PC-3 (cell line): ENCODE measurements around the gene EP400. TPM values are rescaled to one million over a fixed set of nuclear protein-coding genes. Genes with fewer than 3 reads are reported as not detected.

Source experiments
- ATAC-seq: fragments of 200-7000 bp; cut with Tn5 transposase; 2 replicates; pipeline ENCODE4 v1.9.1; 2020; ENCODE audit warnings: mild to moderate bottlenecking, moderate library complexity
- BruUV-seq: library from RNA; stranded (reverse); fragments of 400-500 nt; replicated peaks from 2 replicates; lab custom pipeline; 2021; lab: Mats Ljungman, UMichigan
- CTCF ChIA-PET: fragments of 300-600 bp; sonication (Branson Sonifier 250); formaldehyde crosslinking; loops from one replicate; lab custom pipeline; 2022; ENCODE audit warnings: antibody characterized with exemption; lab: Charles Lee
- POLR2A ChIA-PET: fragments of 300-600 bp; sonication (Branson Sonifier 250); formaldehyde crosslinking; loops from one replicate; lab custom pipeline; 2022; ENCODE audit warnings: antibody characterized with exemption; ENCODE audit not compliant: unreplicated experiment; lab: Charles Lee
- DNase-seq: peaks from one replicate; pipeline ENCODE4 v3.0.0-alpha.2; 2015
- H2AFZ ChIP-seq: fragments of 300-600 bp; sonication (generic); 2 replicates; pipeline ENCODE4 v1.6.0; 2016; ENCODE audit warnings: antibody characterized with exemption, low read length
- H3F3A ChIP-seq: fragments of 300-600 bp; sonication (generic); one replicate; pipeline ENCODE4 v1.6.0; 2017; ENCODE audit warnings: antibody characterized with exemption, low read length, control low read depth, mild to moderate bottlenecking; ENCODE audit not compliant: unreplicated experiment
- H3K27ac ChIP-seq: fragments of 300-600 bp; sonication (generic); 2 replicates; pipeline ENCODE4 v1.5.1; 2016; ENCODE audit warnings: mild to moderate bottlenecking, low read length
- H3K27me3 ChIP-seq: fragments of 300-600 bp; sonication (generic); 2 replicates; pipeline ENCODE4 v1.6.1; 2016; ENCODE audit warnings: low read length, mixed read lengths
- H3K36me3 ChIP-seq: fragments of 300-600 bp; sonication (generic); 2 replicates; pipeline ENCODE4 v1.6.1; 2016; ENCODE audit warnings: low read depth, mixed run types, low read length, mixed read lengths
- H3K4me1 ChIP-seq: fragments of 300-600 bp; sonication (generic); 2 replicates; pipeline ENCODE4 v1.5.1; 2016; ENCODE audit warnings: low read length; ENCODE audit not compliant: insufficient read depth
- H3K4me2 ChIP-seq: fragments of 300-600 bp; sonication (generic); 2 replicates; pipeline ENCODE4 v1.6.0; 2016; ENCODE audit warnings: low read length
- H3K4me3 ChIP-seq: fragments of 300-600 bp; sonication (generic); 2 replicates; pipeline ENCODE4 v1.5.1; 2016; ENCODE audit warnings: mild to moderate bottlenecking, low read length, mixed read lengths
- H3K79me2 ChIP-seq: fragments of 300-600 bp; sonication (generic); 2 replicates; pipeline ENCODE4 v1.6.1; 2017; ENCODE audit warnings: low read length, mixed read lengths
- H3K9ac ChIP-seq: fragments of 300-600 bp; sonication (generic); 2 replicates; pipeline ENCODE4 v1.6.0; 2016; ENCODE audit warnings: mild to moderate bottlenecking, low read length
- H3K9me2 ChIP-seq: fragments of 300-600 bp; sonication (generic); replicated peaks from 2 replicates; pipeline ENCODE4 v1.6.1; 2016; ENCODE audit warnings: mixed run types, low read length, mixed read lengths
- H3K9me3 ChIP-seq: fragments of 300-600 bp; sonication (generic); 2 replicates; pipeline ENCODE4 v1.6.1; 2016; ENCODE audit warnings: low read length, mixed read lengths
- H4K20me1 ChIP-seq: fragments of 300-600 bp; sonication (generic); 2 replicates; pipeline ENCODE4 v1.6.1; 2016; ENCODE audit warnings: low read length, mixed read lengths
- EZH2 ChIP-seq: fragments of 300-600 bp; sonication (generic); IDR thresholded peaks from one replicate; pipeline ENCODE4 v1.6.1; 2017; ENCODE audit warnings: antibody characterized with exemption, mild to moderate bottlenecking, low read length; ENCODE audit not compliant: unreplicated experiment
- EZH2phosphoT487 ChIP-seq: fragments of 300-600 bp; sonication (generic); IDR thresholded peaks from 2 replicates; pipeline ENCODE4 v1.6.1; 2018; ENCODE audit warnings: mild to moderate bottlenecking, antibody characterized with exemption, low read length, borderline replicate concordance
- intact Hi-C: fragments of 100-400 bp; cut with micrococcal nuclease; formaldehyde crosslinking; loops from 2 replicates; pipeline ENCODE4 v1.9.0; 2023
- total RNA-seq: library from RNA; depleted of rRNA; stranded (reverse); fragments of >200 nt; gene quantifications from 2 replicates; pipeline ENCODE4 v1.2.3, GENCODE V29; 2014
- TF ChIP-seq, protein P1 (sequence below): fragments of 300-600 bp; sonication (generic); conservative IDR thresholded peaks from 2 replicates; pipeline ENCODE4 v1.5.1; 2017; ENCODE audit warnings: antibody characterized with exemption, low read depth, mild to moderate bottlenecking, low read length

The EP400 gene
- total RNA-seq, 1 experiment from 2014 or later = 20.2 TPM

DNA sequence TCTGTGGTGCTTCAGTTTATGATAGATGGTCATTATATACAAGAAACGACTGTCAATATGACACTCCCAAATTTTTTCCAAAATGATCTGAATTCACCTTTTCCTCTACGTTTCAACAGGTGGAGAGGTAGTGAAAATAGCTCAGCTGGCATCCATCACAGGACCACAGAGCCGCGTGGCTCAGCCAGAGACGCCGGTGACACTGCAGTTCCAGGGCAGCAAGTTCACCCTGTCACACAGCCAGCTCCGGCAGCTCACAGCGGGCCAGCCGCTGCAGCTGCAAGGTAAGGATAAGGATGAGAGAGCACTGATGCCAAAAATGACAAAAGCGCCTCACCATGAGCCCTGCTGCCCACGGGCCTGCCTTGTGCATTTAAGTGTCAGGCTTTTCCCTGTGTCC is 73.9 kb downstream of the EP400 start:
- Histone ChIP-seq H3K9me3 (no peaks in the 10 kb centered on the region), H3K4me2 (no peak overlapping the region), H3K4me1 (no peaks in the 10 kb centered on the region), H3K9ac (no peak overlapping the region), H3K9me2 (no peaks in the 10 kb centered on the region), H3K27ac (no peak overlapping the region), H3K79me2 (no peaks in the 10 kb centered on the region), H3K27me3 (no peaks in the 10 kb centered on the region), H4K20me1 (no peaks in the 10 kb centered on the region), H3K4me3 (no peak overlapping the region), H3F3A (no peaks in the 10 kb centered on the region), H2AFZ (no peak overlapping the region), H3K36me3 (peaks cover 76% of the 10 kb centered on the region)
- ChIA-PET CTCF (no interaction called here), POLR2A (no interaction called here)
- no peak for ATAC-seq
- DNase-seq = no peak
- no TSS peak for BruUV-seq
- TF ChIP-seq, protein P1, sequence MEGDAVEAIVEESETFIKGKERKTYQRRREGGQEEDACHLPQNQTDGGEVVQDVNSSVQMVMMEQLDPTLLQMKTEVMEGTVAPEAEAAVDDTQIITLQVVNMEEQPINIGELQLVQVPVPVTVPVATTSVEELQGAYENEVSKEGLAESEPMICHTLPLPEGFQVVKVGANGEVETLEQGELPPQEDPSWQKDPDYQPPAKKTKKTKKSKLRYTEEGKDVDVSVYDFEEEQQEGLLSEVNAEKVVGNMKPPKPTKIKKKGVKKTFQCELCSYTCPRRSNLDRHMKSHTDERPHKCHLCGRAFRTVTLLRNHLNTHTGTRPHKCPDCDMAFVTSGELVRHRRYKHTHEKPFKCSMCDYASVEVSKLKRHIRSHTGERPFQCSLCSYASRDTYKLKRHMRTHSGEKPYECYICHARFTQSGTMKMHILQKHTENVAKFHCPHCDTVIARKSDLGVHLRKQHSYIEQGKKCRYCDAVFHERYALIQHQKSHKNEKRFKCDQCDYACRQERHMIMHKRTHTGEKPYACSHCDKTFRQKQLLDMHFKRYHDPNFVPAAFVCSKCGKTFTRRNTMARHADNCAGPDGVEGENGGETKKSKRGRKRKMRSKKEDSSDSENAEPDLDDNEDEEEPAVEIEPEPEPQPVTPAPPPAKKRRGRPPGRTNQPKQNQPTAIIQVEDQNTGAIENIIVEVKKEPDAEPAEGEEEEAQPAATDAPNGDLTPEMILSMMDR = no peak
- TF ChIP-seq EZH2 (no peak), EZH2phosphoT487 (no peak)
- intact Hi-C loops = no loop called here

DNA sequence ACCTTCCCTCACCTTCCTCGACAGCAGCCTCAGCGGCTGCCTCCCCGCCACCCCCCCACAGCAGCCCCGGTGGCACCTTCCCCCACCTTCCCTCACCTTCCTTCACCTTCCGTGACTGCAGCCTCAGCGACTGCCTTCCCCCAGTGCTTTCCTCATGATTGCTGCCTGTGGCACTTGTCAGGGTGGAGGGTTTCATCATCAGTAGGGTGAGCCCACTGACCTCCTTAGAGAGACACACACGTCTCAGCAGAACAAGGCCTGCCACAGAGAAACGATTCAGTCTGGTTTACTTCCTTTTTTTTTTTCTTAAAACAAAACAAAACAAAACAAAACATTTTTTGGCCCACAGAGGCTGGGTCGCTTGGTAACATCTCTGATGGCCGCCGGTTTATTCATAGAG is 75.0 kb downstream of the EP400 start:
- Histone ChIP-seq H3K36me3 (peaks cover 79% of the 10 kb centered on the region), H3K4me2 (no peak overlapping the region), H3K9ac (no peak overlapping the region), H3K9me3 (no peaks in the 10 kb centered on the region), H3K79me2 (no peaks in the 10 kb centered on the region), H3K9me2 (no peaks in the 10 kb centered on the region), H3K4me1 (peaks cover 8% of the 10 kb centered on the region), H2AFZ (no peak overlapping the region), H4K20me1 (no peaks in the 10 kb centered on the region), H3K27ac (no peak overlapping the region), H3F3A (no peaks in the 10 kb centered on the region), H3K27me3 (no peaks in the 10 kb centered on the region), H3K4me3 (no peak overlapping the region)
- CTCF ChIA-PET = no interaction called here
- intact Hi-C loops = no loop called here
- no peak for DNase-seq
- BruUV-seq = no TSS peak
- no peak for ATAC-seq
- no peak for TF ChIP-seq EZH2
- TF ChIP-seq EZH2phosphoT487 = no peak
- TF ChIP-seq, protein P1 = no peak
- POLR2A ChIA-PET = no interaction called here

DNA sequence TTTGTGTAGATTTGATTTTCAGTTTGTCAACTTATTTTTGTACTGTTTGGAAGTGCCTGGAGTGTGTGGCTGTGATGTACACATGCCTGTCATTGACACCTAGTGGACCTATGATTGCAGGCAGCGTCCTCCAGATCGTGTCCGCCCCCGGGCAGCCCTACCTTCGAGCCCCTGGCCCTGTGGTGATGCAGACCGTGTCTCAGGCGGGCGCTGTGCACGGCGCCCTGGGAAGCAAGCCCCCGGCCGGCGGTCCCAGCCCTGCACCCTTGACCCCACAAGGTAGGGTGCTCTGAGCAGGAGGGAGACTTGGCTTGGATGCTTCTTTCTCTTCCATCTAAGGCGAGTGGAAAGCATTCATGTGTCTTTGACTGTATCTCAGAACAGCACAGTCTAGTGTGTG is 75.8 kb downstream of the EP400 start:
- no peak overlapping the region for H3K27ac ChIP-seq
- H3K9me3 ChIP-seq = no peaks in the 10 kb centered on the region
- no peaks in the 10 kb centered on the region for H3K27me3 ChIP-seq
- H3K4me3 ChIP-seq = no peak overlapping the region
- 0 out of 2 replicates have a peak, but pooled peaks cover 1% of the 10 kb centered on the region for H4K20me1 ChIP-seq
- peaks cover 72% of the 10 kb centered on the region for H3K36me3 ChIP-seq
- H3K9me2 ChIP-seq = no peaks in the 10 kb centered on the region
- H3K79me2 ChIP-seq = no peaks in the 10 kb centered on the region
- intact Hi-C loops = no loop called here
- CTCF ChIA-PET = no interaction called here
- H3K4me1 ChIP-seq = peaks cover 16% of the 10 kb centered on the region
- DNase-seq (no peak), ATAC-seq (no peak)
- no peak overlapping the region for H3K4me2 ChIP-seq
- no peak overlapping the region for H3K9ac ChIP-seq
- TF ChIP-seq EZH2 = no peak
- no peak for TF ChIP-seq EZH2phosphoT487
- TF ChIP-seq, protein P1 = no peak
- no peaks in the 10 kb centered on the region for H3F3A ChIP-seq
- POLR2A ChIA-PET = no interaction called here
- BruUV-seq = no TSS peak
- H2AFZ ChIP-seq = no peak overlapping the region
